Activated CD8-positive, alpha-beta T cell treated with anti-CD3 and anti-CD28 coated beads for 36 hours (primary cell): ENCODE measurements around the gene BCL2. TPM values are rescaled to one million over a fixed set of nuclear protein-coding genes. Genes with fewer than 3 reads are reported as not detected.

Experiments used
- ATAC-seq: fragments of 200-7000 bp; cut with Tn5 transposase; one replicate; pipeline ENCODE4 v1.10.0; 2021; ENCODE audit warnings: mild to moderate bottlenecking, moderate library complexity
- CTCF ChIA-PET: fragments of 350-600 bp; sonication (Branson Sonifier 250); formaldehyde crosslinking; loops from one replicate; lab custom pipeline; 2021; ENCODE audit warnings: antibody characterized with exemption; lab: Charles Lee
- POLR2A ChIA-PET: fragments of 350-600 bp; sonication (Branson Sonifier 250); formaldehyde crosslinking; loops from one replicate; lab custom pipeline; 2021; ENCODE audit warnings: antibody characterized with exemption; lab: Charles Lee
- DNase-seq: peaks from one replicate; pipeline ENCODE4 v3.0.0-alpha.2; 2020
- H3K27ac Mint-ChIP-seq: one replicate; pipeline ENCODE4 v1.8.0; 2021; ENCODE audit warnings: mild to moderate bottlenecking, mixed read lengths
- H3K27me3 Mint-ChIP-seq: one replicate; pipeline ENCODE4 v1.8.0; 2021; ENCODE audit warnings: mixed read lengths
- H3K36me3 Mint-ChIP-seq: one replicate; pipeline ENCODE4 v1.8.0; 2021; ENCODE audit warnings: low read depth, mixed read lengths
- H3K4me1 Mint-ChIP-seq: one replicate; pipeline ENCODE4 v1.8.0; 2021; ENCODE audit warnings: low read depth, mixed read lengths
- H3K4me3 Mint-ChIP-seq: one replicate; pipeline ENCODE4 v1.8.0; 2021; ENCODE audit warnings: mild to moderate bottlenecking, moderate library complexity, mixed read lengths
- H3K9me3 Mint-ChIP-seq: one replicate; pipeline ENCODE4 v1.8.0; 2021; ENCODE audit warnings: mixed read lengths
- intact Hi-C: fragments of 100-400 bp; cut with micrococcal nuclease; formaldehyde crosslinking; loops from one replicate; pipeline ENCODE4 v1.10.0; 2022
- total RNA-seq, 2 experiments: library from RNA; stranded (reverse); gene quantifications; one replicate each; pipeline ENCODE4 v1.2.3, GENCODE V29; 2021
- TF ChIP-seq, protein P1 (sequence below): fragments of 200-600 bp; IDR thresholded peaks from one replicate; pipeline ENCODE4 v1.8.0; 2022; ENCODE audit warnings: antibody characterized with exemption, mild to moderate bottlenecking

Gene BCL2
- total RNA-seq, 2 experiments from 2014 or later: 104 to 107 TPM

- POLR2A ChIA-PET: interaction anchor here (0.9 to 4.9 kb wide), 13 partner anchors 8 to 120 kb away, joined by 3 to 50 read pairs (median 10); partner anchors contain the start of gene BCL2
- DNase-seq: no peak
- CTCF ChIA-PET: interaction anchor here (0.9 to 4.5 kb wide), 9 partner anchors 24 to 120 kb away, joined by 3 to 33 read pairs (median 4); no protein-coding TSS in a partner anchor
- peaks cover 39% of the 10 kb centered on the region for H3K4me1 Mint-ChIP-seq
- H3K4me3 Mint-ChIP-seq: no peak overlapping the region
- TF ChIP-seq, protein P1, sequence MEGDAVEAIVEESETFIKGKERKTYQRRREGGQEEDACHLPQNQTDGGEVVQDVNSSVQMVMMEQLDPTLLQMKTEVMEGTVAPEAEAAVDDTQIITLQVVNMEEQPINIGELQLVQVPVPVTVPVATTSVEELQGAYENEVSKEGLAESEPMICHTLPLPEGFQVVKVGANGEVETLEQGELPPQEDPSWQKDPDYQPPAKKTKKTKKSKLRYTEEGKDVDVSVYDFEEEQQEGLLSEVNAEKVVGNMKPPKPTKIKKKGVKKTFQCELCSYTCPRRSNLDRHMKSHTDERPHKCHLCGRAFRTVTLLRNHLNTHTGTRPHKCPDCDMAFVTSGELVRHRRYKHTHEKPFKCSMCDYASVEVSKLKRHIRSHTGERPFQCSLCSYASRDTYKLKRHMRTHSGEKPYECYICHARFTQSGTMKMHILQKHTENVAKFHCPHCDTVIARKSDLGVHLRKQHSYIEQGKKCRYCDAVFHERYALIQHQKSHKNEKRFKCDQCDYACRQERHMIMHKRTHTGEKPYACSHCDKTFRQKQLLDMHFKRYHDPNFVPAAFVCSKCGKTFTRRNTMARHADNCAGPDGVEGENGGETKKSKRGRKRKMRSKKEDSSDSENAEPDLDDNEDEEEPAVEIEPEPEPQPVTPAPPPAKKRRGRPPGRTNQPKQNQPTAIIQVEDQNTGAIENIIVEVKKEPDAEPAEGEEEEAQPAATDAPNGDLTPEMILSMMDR: no peak
- H3K27me3 Mint-ChIP-seq: no peaks in the 10 kb centered on the region
- H3K9me3 Mint-ChIP-seq: no peaks in the 10 kb centered on the region
- peaks cover 32% of the 10 kb centered on the region for H3K36me3 Mint-ChIP-seq
- intact Hi-C loops: no loop called here
- H3K27ac Mint-ChIP-seq: no peak overlapping the region
- no peak for ATAC-seq
These were observed 121.3 kb downstream of the BCL2 start for GRCh38 chr18:63198098-63198760.

DNA sequence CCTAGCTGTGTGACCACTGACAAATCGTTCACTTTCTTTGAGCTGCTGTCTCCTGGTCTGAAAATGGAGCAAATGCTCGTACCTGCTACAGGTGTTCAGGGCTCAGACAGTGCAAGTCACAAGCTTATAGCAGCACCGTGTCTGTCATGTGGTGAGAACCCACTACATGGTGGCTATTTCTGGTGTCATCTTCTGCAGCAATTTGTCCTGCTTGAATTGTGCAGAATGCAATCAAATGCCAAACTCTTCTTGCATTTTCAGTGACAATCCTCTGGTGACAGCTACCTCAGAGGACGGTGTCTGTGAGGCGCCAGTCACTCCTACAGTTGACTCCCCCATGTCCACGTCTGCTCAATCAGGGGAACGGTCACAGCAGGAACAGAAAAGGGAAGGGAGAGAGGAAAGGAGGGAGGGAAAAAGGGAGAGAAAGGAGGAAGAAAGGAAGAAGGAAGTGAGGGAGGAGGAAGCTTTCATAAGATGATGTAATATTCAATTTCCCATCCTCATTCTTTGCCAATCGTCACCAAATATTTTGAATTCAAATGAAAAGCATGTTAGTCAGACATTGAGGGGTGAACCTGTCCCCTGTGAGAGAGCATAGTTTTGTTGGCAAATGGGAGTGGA lies 122.2 kb downstream of the BCL2 start:
- peak; percentile 38 for ATAC-seq
- CTCF ChIA-PET: interaction anchor here (0.7 to 4.5 kb wide), 17 partner anchors 11 to 121 kb away, joined by 3 to 33 read pairs (median 4); no protein-coding TSS in a partner anchor
- H3K9me3 Mint-ChIP-seq: no peaks in the 10 kb centered on the region
- H3K27ac Mint-ChIP-seq: no peak overlapping the region
- no peak overlapping the region for H3K4me3 Mint-ChIP-seq
- POLR2A ChIA-PET: interaction anchor here (0.6 to 4.9 kb wide), 19 partner anchors 9 to 121 kb away, joined by 3 to 50 read pairs (median 5); partner anchors contain the start of gene BCL2
- DNase-seq: peak; percentile 58
- H3K4me1 Mint-ChIP-seq: peaks cover 39% of the 10 kb centered on the region
- intact Hi-C loops: no loop called here
- peaks cover 32% of the 10 kb centered on the region for H3K36me3 Mint-ChIP-seq
- no peaks in the 10 kb centered on the region for H3K27me3 Mint-ChIP-seq
- TF ChIP-seq, protein P1: no peak

- Mint-ChIP-seq H3K9me3 (no peaks in the 10 kb centered on the region), H3K27me3 (no peaks in the 10 kb centered on the region), H3K27ac (peak overlapping the region; percentile 27), H3K4me3 (no peak overlapping the region), H3K36me3 (peaks cover 35% of the 10 kb centered on the region), H3K4me1 (peaks cover 38% of the 10 kb centered on the region)
- CTCF ChIA-PET: interaction anchor here (0.7 to 4.5 kb wide), 12 partner anchors 9 to 123 kb away, joined by 3 to 33 read pairs (median 5); no protein-coding TSS in a partner anchor
- intact Hi-C loops: no loop called here
- no peak for ATAC-seq
- no peak for DNase-seq
- POLR2A ChIA-PET: interaction anchor here (0.6 to 4.9 kb wide), 14 partner anchors 11 to 122 kb away, joined by 3 to 50 read pairs (median 4); partner anchors contain the start of gene BCL2
- TF ChIP-seq, protein P1: no peak
These were observed 124.0 kb downstream of the BCL2 start for GRCh38 chr18:63195326-63196159.

DNA sequence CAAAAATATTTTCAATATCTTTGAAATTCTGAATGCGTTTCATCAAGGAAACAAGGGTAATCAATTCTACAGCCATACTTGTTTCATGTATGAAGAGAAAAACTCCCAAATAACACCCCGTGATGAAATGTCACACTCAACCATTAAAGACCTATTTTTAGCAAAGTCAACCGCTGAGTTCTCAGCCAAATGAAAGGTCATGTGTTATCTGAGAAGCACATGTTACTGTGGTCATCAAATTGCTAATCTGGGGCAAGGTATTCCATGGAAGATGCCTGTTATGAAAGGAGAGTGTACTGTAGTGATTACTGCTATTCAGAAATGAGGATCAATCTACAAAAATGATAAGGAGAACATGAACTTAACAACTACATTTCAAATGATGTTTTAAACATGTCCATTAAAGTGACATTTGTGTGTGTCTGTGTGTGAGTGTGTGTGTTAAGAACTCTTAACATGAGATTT lies 126.7 kb downstream of the BCL2 start:
- peaks cover 57% of the 10 kb centered on the region for H3K4me1 Mint-ChIP-seq
- H3K27me3 Mint-ChIP-seq: no peaks in the 10 kb centered on the region
- H3K9me3 Mint-ChIP-seq: no peaks in the 10 kb centered on the region
- no peak for ATAC-seq
- H3K27ac Mint-ChIP-seq: peak overlapping the region; percentile 37
- DNase-seq: no peak
- no peak overlapping the region for H3K4me3 Mint-ChIP-seq
- TF ChIP-seq, protein P1: no peak
- H3K36me3 Mint-ChIP-seq: peaks cover 40% of the 10 kb centered on the region
- CTCF ChIA-PET: interaction anchor here (1.2 kb wide), 1 partner anchor 125 kb away, joined by 5 read pairs; no protein-coding TSS in a partner anchor
- POLR2A ChIA-PET: interaction anchor here (0.6 to 0.8 kb wide), 2 partner anchors 41 to 60 kb away, joined by 3 read pairs; no protein-coding TSS in a partner anchor
- intact Hi-C loops: no loop called here
